GM23248 (cell line): ENCODE results near the gene HPSE. TPM values are rescaled to one million over a fixed set of nuclear protein-coding genes. Genes with fewer than 3 reads are reported as not detected.
A peak's percentile ranks its signal among the peaks of the same experiment; 100 is the strongest.

Experiments
- DNase-seq: peaks from one replicate; pipeline ENCODE4 v3.0.0-alpha.2; 2015
- H2AFZ ChIP-seq: fragments of 200-600 bp; sonication (generic); 2 replicates; pipeline ENCODE4 v1.6.1; 2016; ENCODE audit warnings: antibody characterized with exemption
- H3F3A ChIP-seq: fragments of 200-600 bp; sonication (generic); 2 replicates; pipeline ENCODE4 v1.6.1; 2016; ENCODE audit warnings: mild to moderate bottlenecking, antibody characterized with exemption, mixed run types; ENCODE audit not compliant: insufficient read depth
- H3K27ac ChIP-seq: fragments of 200-600 bp; sonication (generic); 2 replicates; pipeline ENCODE4 v1.5.1; 2016; ENCODE audit warnings: mild to moderate bottlenecking
- H3K27me3 ChIP-seq: fragments of 200-600 bp; sonication (generic); replicated peaks from 2 replicates; pipeline ENCODE4 v1.6.1; 2016; ENCODE audit warnings: mild to moderate bottlenecking; ENCODE audit not compliant: insufficient read depth
- H3K36me3 ChIP-seq: fragments of 200-600 bp; sonication (generic); 2 replicates; pipeline ENCODE4 v1.6.1; 2016; ENCODE audit warnings: low read depth, mild to moderate bottlenecking
- H3K4me1 ChIP-seq: fragments of 200-600 bp; sonication (generic); 2 replicates; pipeline ENCODE4 v1.6.1; 2016; ENCODE audit warnings: mild to moderate bottlenecking; ENCODE audit not compliant: insufficient read depth
- H3K4me2 ChIP-seq: fragments of 200-600 bp; sonication (generic); one replicate; pipeline ENCODE4 v1.6.1; 2016; ENCODE audit warnings: mild to moderate bottlenecking; ENCODE audit not compliant: unreplicated experiment
- H3K4me3 ChIP-seq: fragments of 200-600 bp; sonication (generic); 2 replicates; pipeline ENCODE4 v1.5.1; 2016; ENCODE audit warnings: mild to moderate bottlenecking
- H3K79me2 ChIP-seq: fragments of 200-600 bp; sonication (generic); 2 replicates; pipeline ENCODE4 v1.6.1; 2016; ENCODE audit warnings: mild to moderate bottlenecking; ENCODE audit not compliant: insufficient read depth
- H3K9ac ChIP-seq: fragments of 200-600 bp; sonication (generic); 2 replicates; pipeline ENCODE4 v1.6.1; 2016; ENCODE audit warnings: mild to moderate bottlenecking
- H3K9me2 ChIP-seq: fragments of 200-600 bp; sonication (generic); 2 replicates; pipeline ENCODE4 v1.6.1; 2016; ENCODE audit warnings: mixed run types, mild to moderate bottlenecking, moderate library complexity; ENCODE audit not compliant: insufficient read depth
- H3K9me3 ChIP-seq: fragments of 200-600 bp; sonication (generic); one replicate; pipeline ENCODE4 v1.6.1; 2017; ENCODE audit warnings: low read depth
- H4K20me1 ChIP-seq: fragments of 200-600 bp; sonication (generic); 2 replicates; pipeline ENCODE4 v1.6.0; 2016; ENCODE audit not compliant: insufficient read depth
- EZH2 ChIP-seq: fragments of 200-600 bp; sonication (generic); IDR thresholded peaks from 2 replicates; pipeline ENCODE4 v1.6.1; 2018; ENCODE audit warnings: antibody characterized with exemption, mild to moderate bottlenecking; ENCODE audit not compliant: insufficient read depth, poor library complexity, severe bottlenecking
- EZH2phosphoT487 ChIP-seq: fragments of 200-600 bp; sonication (generic); IDR thresholded peaks from 2 replicates; pipeline ENCODE4 v1.6.1; 2018; ENCODE audit warnings: antibody characterized with exemption, moderate library complexity, mild to moderate bottlenecking, low read depth; ENCODE audit not compliant: insufficient read depth
- WGBS, 2 experiments: methylation state at CpG; one replicate each; pipeline ENCODE4 v1.1.6; 2015 to 2017; ENCODE audit warnings: low lambda C conversion rate in 2 of 2, low coverage in 1 of 2; ENCODE audit errors: missing lambda C conversion rate in 2 of 2; 5-methylcytosine and 5-hydroxymethylcytosine counted together
- in situ Hi-C: fragments of 300-500 bp; cut with MboI; formaldehyde crosslinking; loops from 2 replicates; pipeline ENCODE4 v1.15.0; 2020
- polyA plus RNA-seq: library from polyadenylated mRNA; unstranded; fragments of >200 nt; fragmentation: Nextera tagmentation; extraction: Ambion mirVana; gene quantifications from 2 replicates; pipeline ENCODE4 v1.2.1, GENCODE V29; 2016
- total RNA-seq: library from RNA; depleted of rRNA; stranded (reverse); fragments of >200 nt; shearing (Covaris generic); gene quantifications from 2 replicates; pipeline ENCODE4 v1.2.3, GENCODE V29; 2014

HPSE gene
- total and polyA plus RNA-seq, 2 experiments from 2014 or later: 0.54 to 1.5 TPM

DNA sequence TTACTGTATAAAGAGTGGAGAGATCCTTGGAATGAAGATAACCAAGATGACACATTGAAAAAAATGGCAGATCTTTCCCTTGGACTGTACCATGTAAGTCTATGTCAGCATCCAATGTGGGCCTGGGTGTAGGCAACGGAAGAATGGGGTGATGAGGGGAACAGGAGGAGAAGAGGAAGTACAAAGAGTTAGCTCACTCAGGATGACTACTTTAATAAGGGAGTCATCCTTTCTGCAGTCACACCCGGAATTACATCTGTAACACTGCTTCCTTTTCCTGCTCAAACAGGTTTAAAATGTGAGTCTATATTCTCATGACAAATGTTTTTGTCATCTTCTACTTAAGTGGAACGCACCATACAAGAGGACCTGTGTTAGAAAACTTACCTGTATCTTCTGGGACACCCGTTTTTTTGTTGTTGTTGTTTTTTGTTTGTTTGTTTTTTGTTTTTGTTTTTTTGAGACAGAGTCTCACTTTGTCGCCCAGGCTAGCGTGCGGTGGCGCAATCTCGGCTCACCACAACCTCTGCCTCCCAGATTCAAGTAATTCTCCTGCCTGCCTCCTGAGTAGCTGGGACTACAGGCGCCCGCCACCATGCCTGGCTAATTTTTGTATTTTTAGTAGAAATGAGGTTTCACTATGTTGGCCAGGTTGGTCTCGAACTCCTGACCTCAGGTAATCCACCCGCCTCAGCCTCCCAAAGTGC is 18.0 kb downstream of the HPSE start:
- peak; percentile 36 for DNase-seq
- H3F3A ChIP-seq: no peaks in the 10 kb centered on the region
- H3K27me3 ChIP-seq: no peaks in the 10 kb centered on the region
- TF ChIP-seq EZH2phosphoT487: no peak
- TF ChIP-seq EZH2: no peak
- WGBS, 2 experiments: 81 to 86% methylated on average over 13 of the region's 13 CpGs
- H2AFZ ChIP-seq: no peak overlapping the region
- in situ Hi-C loops: no loop called here
- H3K27ac ChIP-seq: no peak overlapping the region
- no peaks in the 10 kb centered on the region for H3K36me3 ChIP-seq
- no peaks in the 10 kb centered on the region for H3K9me2 ChIP-seq
- no peak overlapping the region for H3K4me2 ChIP-seq
- no peaks in the 10 kb centered on the region for H3K4me1 ChIP-seq
- no peak overlapping the region for H3K4me3 ChIP-seq
- no peaks in the 10 kb centered on the region for H3K79me2 ChIP-seq
- no peaks in the 10 kb centered on the region for H4K20me1 ChIP-seq
- no peak overlapping the region for H3K9ac ChIP-seq
- no peaks in the 10 kb centered on the region for H3K9me3 ChIP-seq

DNA sequence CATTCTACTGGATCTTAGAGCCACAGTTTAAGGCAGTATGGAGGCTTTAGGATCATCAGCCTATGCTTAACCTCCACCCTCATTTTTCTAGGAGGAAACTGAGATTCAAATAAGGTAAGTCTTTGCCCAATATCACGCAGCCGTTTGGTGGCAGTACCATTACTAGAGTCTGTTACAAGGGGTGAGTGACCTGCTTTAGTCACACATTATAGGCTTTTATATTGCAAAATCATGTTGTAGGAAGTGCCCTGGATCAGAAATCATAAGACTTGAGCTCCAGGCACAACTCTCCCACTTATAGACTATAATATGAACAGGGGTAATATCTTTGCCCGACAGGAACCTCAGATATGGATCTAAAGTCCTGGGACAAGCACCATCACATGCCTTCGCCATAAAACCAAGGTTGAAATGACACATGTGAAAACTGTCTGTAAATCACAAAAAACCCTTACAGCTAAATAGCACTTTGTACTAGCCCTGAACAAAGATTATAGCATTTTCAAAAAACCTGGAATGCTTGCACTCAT is 19.2 kb downstream of the HPSE start:
- 80 to 87% methylated on average over 4 of the region's 4 CpGs for WGBS, 2 experiments

GRCh38 chr4:83308672-83309071 is 26.0 kb downstream of the HPSE start:
- Histone ChIP-seq H3K27me3 (no peaks in the 10 kb centered on the region), H3F3A (no peaks in the 10 kb centered on the region), H3K4me3 (no peak overlapping the region), H3K79me2 (no peaks in the 10 kb centered on the region), H3K27ac (no peak overlapping the region), H3K4me1 (no peaks in the 10 kb centered on the region), H3K9me2 (no peaks in the 10 kb centered on the region), H3K4me2 (no peak overlapping the region), H3K36me3 (no peaks in the 10 kb centered on the region), H3K9me3 (no peaks in the 10 kb centered on the region), H3K9ac (no peak overlapping the region), H2AFZ (no peak overlapping the region), H4K20me1 (no peaks in the 10 kb centered on the region)
- 65 to 66% methylated on average over 4 of the region's 4 CpGs for WGBS, 2 experiments
- in situ Hi-C loops: no loop called here
- TF ChIP-seq EZH2phosphoT487 (no peak), EZH2 (no peak)
- no peak for DNase-seq

More for the DNA sequence above, 19.2 kb downstream of the HPSE start:
- no peaks in the 10 kb centered on the region for H3K4me1 ChIP-seq
- TF ChIP-seq EZH2 (no peak), EZH2phosphoT487 (no peak)
- no peaks in the 10 kb centered on the region for H3K79me2 ChIP-seq
- no peak for DNase-seq
- no peak overlapping the region for H3K4me3 ChIP-seq
- in situ Hi-C loops: no loop called here
- H3F3A ChIP-seq: no peaks in the 10 kb centered on the region
- no peak overlapping the region for H3K9ac ChIP-seq
- no peaks in the 10 kb centered on the region for H4K20me1 ChIP-seq
- no peaks in the 10 kb centered on the region for H3K9me3 ChIP-seq
- no peaks in the 10 kb centered on the region for H3K27me3 ChIP-seq
- H3K27ac ChIP-seq: no peak overlapping the region
- no peak overlapping the region for H3K4me2 ChIP-seq
- no peak overlapping the region for H2AFZ ChIP-seq
- H3K9me2 ChIP-seq: no peaks in the 10 kb centered on the region
- H3K36me3 ChIP-seq: no peaks in the 10 kb centered on the region

DNA sequence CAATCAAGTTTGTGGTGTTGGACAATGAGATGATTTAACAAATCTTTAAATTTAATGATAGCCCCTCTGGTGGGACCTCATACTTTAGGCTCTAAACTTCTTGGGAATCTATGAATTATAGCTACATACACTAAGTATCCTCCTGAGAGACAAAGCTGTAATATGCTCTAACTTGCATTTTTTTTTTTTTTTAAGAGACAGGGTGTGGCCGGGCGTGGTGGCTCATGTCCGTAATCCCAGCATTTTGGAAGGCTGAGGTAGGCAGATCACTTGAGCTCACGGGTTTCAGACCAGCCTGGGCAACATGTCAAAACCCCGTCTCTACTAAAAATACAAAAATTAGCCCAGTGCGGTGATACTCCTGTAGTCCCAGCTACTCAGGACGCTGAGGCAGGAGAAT is 26.7 kb downstream of the HPSE start:
- in situ Hi-C loops: no loop called here

More for the DNA sequence above, 26.7 kb downstream of the HPSE start:
- H3K27me3 ChIP-seq: no peaks in the 10 kb centered on the region
- no peaks in the 10 kb centered on the region for H3K9me3 ChIP-seq
- no peak overlapping the region for H3K4me2 ChIP-seq
- H3K4me1 ChIP-seq: no peaks in the 10 kb centered on the region
- no peak overlapping the region for H2AFZ ChIP-seq
- WGBS, 2 experiments: 64 to 73% methylated on average over 7 of the region's 7 CpGs
- no peak overlapping the region for H3K9ac ChIP-seq
- H3K27ac ChIP-seq: no peak overlapping the region
- H3F3A ChIP-seq: no peaks in the 10 kb centered on the region
- no peaks in the 10 kb centered on the region for H3K9me2 ChIP-seq
- H3K36me3 ChIP-seq: no peaks in the 10 kb centered on the region
- no peak for DNase-seq
- no peak overlapping the region for H3K4me3 ChIP-seq
- TF ChIP-seq EZH2: no peak
- no peak for TF ChIP-seq EZH2phosphoT487
- H3K79me2 ChIP-seq: no peaks in the 10 kb centered on the region
- H4K20me1 ChIP-seq: no peaks in the 10 kb centered on the region
